SK-N-SH (cell line): ENCODE data around the gene NPC1. TPM values are rescaled to one million over a fixed set of nuclear protein-coding genes. Genes with fewer than 3 reads are reported as not detected.

ENCODE experiments used
- CTCF ChIA-PET: fragments of 300-600, 350-600 bp; formaldehyde crosslinking; extraction: SDS; loops from one replicate; lab custom pipeline; 2021; lab: Yijun Ruan, JAX
- POLR2A ChIA-PET: fragments of 350-600 bp; sonication (Branson Sonifier 250); formaldehyde crosslinking; extraction: SDS; loops from one replicate; lab custom pipeline; 2020; ENCODE audit warnings: antibody characterized with exemption, inconsistent platforms; lab: Yijun Ruan, JAX
- DNase-seq: peaks from one replicate; pipeline ENCODE4 v3.0.0; 2012
- H2AFZ ChIP-seq: fragments of 200-600 bp; sonication (generic); 2 replicates; pipeline ENCODE4 v1.8.1; 2016; ENCODE audit warnings: antibody characterized with exemption, mild to moderate bottlenecking, low read depth
- H3F3A ChIP-seq: fragments of 200-600 bp; sonication (generic); replicated peaks from 2 replicates; pipeline ENCODE3; 2016; ENCODE audit warnings: antibody characterized with exemption, mild to moderate bottlenecking; ENCODE audit not compliant: insufficient read depth
- H3K27ac ChIP-seq, 2 experiments: fragments of 200-500 bp in 1 of 2; fragments of 200-600 bp in 1 of 2; sonication (Bioruptor generic) in 1 of 2; sonication (generic), shearing (Covaris generic) in 1 of 2; 2 replicates each; pipeline versions ENCODE4 v1.5.1 to v1.6.1; 2014 to 2016; ENCODE audit warnings: low read depth in 2 of 2, inconsistent platforms in 1 of 2, low read length in 1 of 2, mild to moderate bottlenecking in 1 of 2, mixed read lengths in 1 of 2
- H3K27me3 ChIP-seq: fragments of 200-600 bp; sonication (generic), shearing (Covaris generic); 2 replicates; pipeline ENCODE4 v1.6.1; 2016; ENCODE audit warnings: mixed run types; ENCODE audit not compliant: insufficient read depth
- H3K36me3 ChIP-seq, 2 experiments: fragments of 200-500 bp in 1 of 2; fragments of 200-600 bp in 1 of 2; sonication (Bioruptor generic) in 1 of 2; sonication (generic) in 1 of 2; replicated peaks in 1 of 2; 2 replicates each; pipeline versions ENCODE3 to v1.5.1; 2014 to 2016; ENCODE audit warnings: low read length in 1 of 2, mild to moderate bottlenecking in 1 of 2; ENCODE audit not compliant: insufficient read depth in 2 of 2, control insufficient read depth in 1 of 2
- H3K4me1 ChIP-seq, 2 experiments: fragments of 200-500 bp in 1 of 2; fragments of 200-600 bp in 1 of 2; sonication (Bioruptor generic) in 1 of 2; sonication (generic), shearing (Covaris generic) in 1 of 2; 2 replicates each; pipeline versions ENCODE4 v1.5.1 to v1.6.1; 2014 to 2016; ENCODE audit warnings: low read depth in 1 of 2, low read length in 1 of 2, mixed run types in 1 of 2; ENCODE audit not compliant: insufficient read depth in 2 of 2, control insufficient read depth in 1 of 2
- H3K4me2 ChIP-seq: fragments of 200-600 bp; sonication (generic), shearing (Covaris generic); 2 replicates; pipeline ENCODE4 v1.6.1; 2017; ENCODE audit warnings: mixed run types
- H3K4me3 ChIP-seq, 2 experiments: fragments of 200-500 bp in 1 of 2; fragments of 200-600 bp in 1 of 2; sonication (Bioruptor generic) in 1 of 2; sonication (generic), shearing (Covaris generic) in 1 of 2; 2 replicates each; pipeline versions ENCODE4 v1.5.1 to v1.8.1; 2014 to 2016; ENCODE audit warnings: low read depth in 2 of 2, inconsistent platforms in 1 of 2, low read length in 1 of 2, mild to moderate bottlenecking in 1 of 2, mixed read lengths in 1 of 2, moderate library complexity in 1 of 2
- H3K79me2 ChIP-seq: fragments of 200-600 bp; sonication (generic); 2 replicates; pipeline ENCODE4 v1.8.1; 2017; ENCODE audit warnings: mild to moderate bottlenecking; ENCODE audit not compliant: insufficient read depth
- H3K9ac ChIP-seq: fragments of 200-600 bp; sonication (generic); 2 replicates; pipeline ENCODE4 v1.6.1; 2017; ENCODE audit warnings: mixed run types
- H3K9me2 ChIP-seq: fragments of 200-600 bp; sonication (generic); 2 replicates; pipeline ENCODE4 v1.6.1; 2017; ENCODE audit warnings: mixed run types
- H3K9me3 ChIP-seq: fragments of 200-600 bp; sonication (generic); 2 replicates; pipeline ENCODE4 v1.6.1; 2017; ENCODE audit warnings: mixed run types, mild to moderate bottlenecking, moderate library complexity
- H4K20me1 ChIP-seq: fragments of 200-600 bp; sonication (generic); 2 replicates; pipeline ENCODE4 v1.6.1; 2017; ENCODE audit warnings: mild to moderate bottlenecking, mixed run types; ENCODE audit not compliant: insufficient read depth
- CHD2 ChIP-seq: fragments of 150-350 bp; IDR thresholded peaks from 2 replicates; pipeline ENCODE4 v1.6.1; 2018; ENCODE audit warnings: low read length; ENCODE audit not compliant: partially characterized antibody
- CTCF ChIP-seq: fragments of 200-600 bp; sonication (generic); IDR thresholded peaks from 2 replicates; pipeline ENCODE4 v1.6.1; 2017; ENCODE audit warnings: antibody characterized with exemption, mild to moderate bottlenecking, moderate library complexity
- ELF1 ChIP-seq: IDR thresholded peaks from 2 replicates; pipeline ENCODE4 v1.4.0; 2012
- EP300 ChIP-seq, 2 experiments: IDR thresholded peaks; 2 replicates each; pipeline versions ENCODE4 v1.4.0 to v1.6.1; 2012; ENCODE audit warnings: borderline replicate concordance in 1 of 2, low read depth in 1 of 2, low read length in 1 of 2
- FOXM1 ChIP-seq: IDR thresholded peaks from 2 replicates; pipeline ENCODE4 v1.4.0; 2012; ENCODE audit warnings: low read depth, mild to moderate bottlenecking
- GABPA ChIP-seq: IDR thresholded peaks from 2 replicates; pipeline ENCODE4 v1.4.0; 2012; ENCODE audit warnings: low read depth, mild to moderate bottlenecking
- GATA2 ChIP-seq: sonication (generic); formaldehyde crosslinking; IDR thresholded peaks from 2 replicates; pipeline ENCODE4 v1.5.0; 2020; ENCODE audit warnings: mild to moderate bottlenecking, missing genetic modification reagents
- JUND ChIP-seq: IDR thresholded peaks from 2 replicates; pipeline ENCODE4 v1.4.0; 2012
- MEF2A ChIP-seq: IDR thresholded peaks from 2 replicates; pipeline ENCODE4 v1.4.0; 2012; ENCODE audit warnings: low read depth, borderline replicate concordance
- NFIC ChIP-seq: IDR thresholded peaks from 2 replicates; pipeline ENCODE4 v1.4.0; 2012; ENCODE audit warnings: borderline replicate concordance
- NRF1 ChIP-seq: IDR thresholded peaks from 2 replicates; pipeline ENCODE4 v1.6.1; 2012; ENCODE audit warnings: low read depth, mild to moderate bottlenecking, low read length
- PBX3 ChIP-seq: IDR thresholded peaks from 2 replicates; pipeline ENCODE4; 2012
- POLR2AphosphoS5 ChIP-seq: IDR thresholded peaks from 2 replicates; pipeline ENCODE4 v1.6.1; 2012; ENCODE audit warnings: low read depth, low read length
- RAD21 ChIP-seq: IDR thresholded peaks from 2 replicates; pipeline ENCODE4 v1.6.1; 2012; ENCODE audit warnings: mild to moderate bottlenecking, low read length
- RXRA ChIP-seq: IDR thresholded peaks from 2 replicates; pipeline ENCODE4 v1.4.0; 2012; ENCODE audit warnings: low read depth, mild to moderate bottlenecking, borderline replicate concordance
- SIN3A ChIP-seq: IDR thresholded peaks from 2 replicates; pipeline ENCODE4 v1.6.1; 2012; ENCODE audit warnings: low read depth, mild to moderate bottlenecking, low read length, moderate library complexity, borderline replicate concordance
- SMC3 ChIP-seq: IDR thresholded peaks from 2 replicates; pipeline ENCODE4 v1.6.1; 2012; ENCODE audit warnings: low read depth, low read length, improper control_type of control experiment
- USF2 ChIP-seq: fragments of 150-350 bp; IDR thresholded peaks from 2 replicates; pipeline ENCODE4 v1.6.1; 2017; ENCODE audit warnings: antibody characterized with exemption, low read length, low read depth, borderline replicate concordance
- YY1 ChIP-seq: IDR thresholded peaks from 2 replicates; pipeline ENCODE4 v1.4.0; 2012; ENCODE audit warnings: low read depth, mild to moderate bottlenecking
- WGBS: methylation state at CpG from one replicate; pipeline ENCODE4 v1.1.6; 2017; ENCODE audit warnings: low lambda C conversion rate; 5-methylcytosine and 5-hydroxymethylcytosine counted together
- polyA plus RNA-seq, 3 experiments: library from polyadenylated mRNA; depleted of rRNA; stranded (reverse); fragments of >200 nt; gene quantifications; 2 replicates each; pipeline ENCODE4 v1.2.3, GENCODE V29; 2012

The NPC1 gene
- polyA plus RNA-seq, 1 of the 3 experiments (the other 2 are of a cell fraction), result 23.9 TPM

GRCh38 chr18:23552505-23552904 lies 33.8 kb downstream of the NPC1 start:
- Histone ChIP-seq H3K36me3 (peaks cover 30 to 44% of the 10 kb centered on the region in 2 experiments), H3F3A (no peaks in the 10 kb centered on the region), H3K27me3 (no peaks in the 10 kb centered on the region), H3K4me1 (no peaks in the 10 kb centered on the region), H3K9me2 (no peaks in the 10 kb centered on the region), H3K9ac (no peak overlapping the region), H3K4me2 (no peak overlapping the region), H3K4me3 (no peak overlapping the region), H2AFZ (no peak overlapping the region), H3K9me3 (no peaks in the 10 kb centered on the region), H3K27ac (no peak overlapping the region), H4K20me1 (no peaks in the 10 kb centered on the region), H3K79me2 (no peaks in the 10 kb centered on the region)
- ChIA-PET CTCF (interaction anchor here (1.2 to 2.0 kb wide), 3 partner anchors 19 to 150 kb away, joined by 3 to 6 read pairs (median 3); no protein-coding TSS in a partner anchor), POLR2A (no interaction called here)
- no peak for DNase-seq
- TF ChIP-seq ELF1, result no peak
- TF ChIP-seq GATA2 (CRISPR knock-in tag), result no peak
- no peak for TF ChIP-seq CHD2
- no peak for TF ChIP-seq RAD21
- no peak for TF ChIP-seq USF2
- no peak for TF ChIP-seq SIN3A
- no peak for TF ChIP-seq EP300 (IDR thresholded peaks at IDR 0.05; ENCODE audit: borderline replicate concordance in 1 of 2, low read depth in 1 of 2, low read length in 1 of 2)
- no peak for TF ChIP-seq RXRA
- TF ChIP-seq YY1, result no peak
- no peak for TF ChIP-seq FOXM1
- no peak for TF ChIP-seq SMC3
- no peak for TF ChIP-seq NFIC
- no peak for TF ChIP-seq PBX3
- no peak for TF ChIP-seq NRF1
- no peak for TF ChIP-seq POLR2AphosphoS5
- TF ChIP-seq MEF2A, result no peak
- no peak for TF ChIP-seq GABPA
- 94% methylated on average over 9 of the region's 11 CpGs for WGBS

- H4K20me1 ChIP-seq, result no peaks in the 10 kb centered on the region
- H3K9me3 ChIP-seq, result no peaks in the 10 kb centered on the region
- H3K9ac ChIP-seq, result no peak overlapping the region
- no peaks in the 10 kb centered on the region for H3K79me2 ChIP-seq
- no peaks in the 10 kb centered on the region for H3F3A ChIP-seq
- 94% methylated on average over 3 of the region's 3 CpGs for WGBS
- H3K36me3 ChIP-seq, result peaks cover 34 to 44% of the 10 kb centered on the region in 2 experiments
- ChIA-PET CTCF (interaction anchor here (1.0 to 2.0 kb wide), 4 partner anchors 19 to 151 kb away, joined by 3 to 6 read pairs (median 4); no protein-coding TSS in a partner anchor), POLR2A (no interaction called here)
- DNase-seq, result no peak
- no peak overlapping the region for H3K4me3 ChIP-seq
- H3K27ac ChIP-seq, result no peak overlapping the region
- TF ChIP-seq RAD21, result no peak
- TF ChIP-seq SMC3, result no peak
- no peak for TF ChIP-seq CTCF
- TF ChIP-seq JUND, result no peak
- no peaks in the 10 kb centered on the region for H3K27me3 ChIP-seq
- no peak overlapping the region for H2AFZ ChIP-seq
- no peaks in the 10 kb centered on the region for H3K4me1 ChIP-seq
- H3K4me2 ChIP-seq, result no peak overlapping the region
- H3K9me2 ChIP-seq, result no peaks in the 10 kb centered on the region
Measured at GRCh38 chr18:23551978-23552377, 34.3 kb downstream of the NPC1 start.
